Neural progenitor cell (in vitro differentiated cells): ENCODE results near the gene PCGF5. TPM values are rescaled to one million over a fixed set of nuclear protein-coding genes. Genes with fewer than 3 reads are reported as not detected.

Experiments
- DNase-seq: peaks from one replicate; pipeline ENCODE4 v3.0.0-alpha.2; 2016; ENCODE audit warnings: low spot score
- H2AFZ ChIP-seq: fragments of 200-600 bp; sonication (generic); replicated peaks from 2 replicates; pipeline ENCODE4 v1.6.1; 2016; ENCODE audit warnings: antibody characterized with exemption
- H3F3A ChIP-seq: fragments of 200-600 bp; sonication (generic); 2 replicates; pipeline ENCODE4 v1.6.1; 2016; ENCODE audit warnings: antibody characterized with exemption, low read depth
- H3K27ac ChIP-seq: fragments of 200-600 bp; sonication (generic); 2 replicates; pipeline ENCODE4 v1.5.1; 2016; ENCODE audit warnings: mild to moderate bottlenecking
- H3K27me3 ChIP-seq: fragments of 200-600 bp; sonication (generic); 2 replicates; pipeline ENCODE4 v1.6.1; 2016; ENCODE audit warnings: mild to moderate bottlenecking, moderate library complexity
- H3K36me3 ChIP-seq: fragments of 200-600 bp; sonication (generic); 2 replicates; pipeline ENCODE4 v1.5.1; 2016
- H3K4me1 ChIP-seq: fragments of 200-600 bp; sonication (generic); 2 replicates; pipeline ENCODE4 v1.6.1; 2016; ENCODE audit warnings: mixed run types
- H3K4me2 ChIP-seq: fragments of 200-600 bp; sonication (generic); 2 replicates; pipeline ENCODE4 v1.6.1; 2016
- H3K4me3 ChIP-seq: fragments of 200-600 bp; sonication (generic); 2 replicates; pipeline ENCODE4 v1.5.1; 2016
- H3K79me2 ChIP-seq: fragments of 200-600 bp; sonication (generic); 2 replicates; pipeline ENCODE4 v1.6.1; 2016; ENCODE audit warnings: low read depth
- H3K9ac ChIP-seq: fragments of 200-600 bp; sonication (generic); 2 replicates; pipeline ENCODE4 v1.6.1; 2016
- H3K9me3 ChIP-seq: fragments of 200-600 bp; sonication (generic); 2 replicates; pipeline ENCODE4 v1.5.1; 2016; ENCODE audit warnings: low read depth
- H4K20me1 ChIP-seq: fragments of 200-600 bp; sonication (generic); 2 replicates; pipeline ENCODE4 v1.6.1; 2016; ENCODE audit warnings: low read depth
- H3K27ac Mint-ChIP-seq: 3 replicates; pipeline ENCODE4 v1.8.0; 2021; ENCODE audit warnings: mixed read lengths
- H3K27me3 Mint-ChIP-seq: 2 replicates; pipeline ENCODE4 v1.8.0; 2022; ENCODE audit warnings: low read depth, mild to moderate bottlenecking, inconsistent platforms, moderate library complexity, mixed read lengths; ENCODE audit not compliant: insufficient read depth
- H3K36me3 Mint-ChIP-seq: 3 replicates; pipeline ENCODE4 v1.8.0; 2021; ENCODE audit warnings: mixed read lengths
- H3K4me1 Mint-ChIP-seq: 3 replicates; pipeline ENCODE4 v1.8.0; 2021; ENCODE audit warnings: mixed read lengths
- H3K4me3 Mint-ChIP-seq: 3 replicates; pipeline ENCODE4 v1.8.0; 2021; ENCODE audit warnings: mild to moderate bottlenecking, moderate library complexity, mixed read lengths
- H3K9me3 Mint-ChIP-seq: 3 replicates; pipeline ENCODE4 v1.8.0; 2020; ENCODE audit warnings: mixed read lengths
- CTCF ChIP-seq: fragments of 200-600 bp; sonication (generic); IDR thresholded peaks from 2 replicates; pipeline ENCODE4 v1.5.1; 2017; ENCODE audit warnings: antibody characterized with exemption, mild to moderate bottlenecking
- EZH2 ChIP-seq: fragments of 200-600 bp; sonication (generic); IDR thresholded peaks from 2 replicates; pipeline ENCODE4 v1.6.1; 2017; ENCODE audit warnings: antibody characterized with exemption, mild to moderate bottlenecking, moderate library complexity
- EZH2phosphoT487 ChIP-seq: fragments of 200-600 bp; sonication (generic); IDR thresholded peaks from 2 replicates; pipeline ENCODE4 v1.6.1; 2017; ENCODE audit warnings: antibody characterized with exemption
- total RNA-seq: library from RNA; depleted of rRNA; stranded (reverse); fragments of >200 nt; gene quantifications from 2 replicates; pipeline ENCODE4 v1.2.3, GENCODE V29; 2015; ENCODE audit warnings: low replicate concordance

PCGF5 gene
- total RNA-seq, 1 donor from 2014 or later: 6.1 TPM

- no peaks in the 10 kb centered on the region for H3K79me2 ChIP-seq
- Mint-ChIP-seq H3K4me1 (peaks cover 3% of the 10 kb centered on the region), H3K4me3 (no peak overlapping the region), H3K36me3 (no peaks in the 10 kb centered on the region), H3K27ac (no peak overlapping the region), H3K27me3 (no peaks in the 10 kb centered on the region), H3K9me3 (no peaks in the 10 kb centered on the region)
- no peaks in the 10 kb centered on the region for H3K9me3 ChIP-seq
- no peak overlapping the region for H3K4me2 ChIP-seq
- no peak for TF ChIP-seq EZH2
- TF ChIP-seq EZH2phosphoT487: no peak
- TF ChIP-seq CTCF: no peak
- H3K9ac ChIP-seq: no peak overlapping the region
- peaks cover 29% of the 10 kb centered on the region for H3K27me3 ChIP-seq
- H4K20me1 ChIP-seq: no peaks in the 10 kb centered on the region
- H3F3A ChIP-seq: no peaks in the 10 kb centered on the region
- H3K4me1 ChIP-seq: no peaks in the 10 kb centered on the region
- H3K4me3 ChIP-seq: no peak overlapping the region
- H2AFZ ChIP-seq: no peak overlapping the region
- no peak overlapping the region for H3K27ac ChIP-seq
- no peak for DNase-seq
- no peaks in the 10 kb centered on the region for H3K36me3 ChIP-seq
Measured at GRCh38 chr10:91210014-91210413, 10.4 kb upstream of the PCGF5 start.

- Histone ChIP-seq H3K4me2 (no peak overlapping the region), H3K79me2 (no peaks in the 10 kb centered on the region), H3K36me3 (no peaks in the 10 kb centered on the region), H3K27me3 (peaks cover 33% of the 10 kb centered on the region), H3K9ac (no peak overlapping the region), H3F3A (no peaks in the 10 kb centered on the region), H2AFZ (no peak overlapping the region), H4K20me1 (no peaks in the 10 kb centered on the region), H3K4me3 (no peak overlapping the region), H3K9me3 (no peaks in the 10 kb centered on the region), H3K27ac (no peak overlapping the region), H3K4me1 (no peaks in the 10 kb centered on the region)
- H3K36me3 Mint-ChIP-seq: no peaks in the 10 kb centered on the region
- H3K27ac Mint-ChIP-seq: no peak overlapping the region
- peaks cover 3% of the 10 kb centered on the region for H3K4me1 Mint-ChIP-seq
- H3K9me3 Mint-ChIP-seq: no peaks in the 10 kb centered on the region
- no peak for DNase-seq
- no peak overlapping the region for H3K4me3 Mint-ChIP-seq
- TF ChIP-seq EZH2phosphoT487: no peak
- no peak for TF ChIP-seq CTCF
- TF ChIP-seq EZH2: no peak
- no peaks in the 10 kb centered on the region for H3K27me3 Mint-ChIP-seq
Measured at GRCh38 chr10:91210435-91210834, 10.0 kb upstream of the PCGF5 start.

GRCh38 chr10:91211675-91212074 is 8.8 kb upstream of the PCGF5 start:
- Mint-ChIP-seq H3K27ac (no peak overlapping the region), H3K4me3 (no peak overlapping the region), H3K9me3 (no peaks in the 10 kb centered on the region), H3K36me3 (no peaks in the 10 kb centered on the region), H3K27me3 (no peaks in the 10 kb centered on the region), H3K4me1 (peaks cover 4% of the 10 kb centered on the region)
- Histone ChIP-seq H3K9ac (no peak overlapping the region), H3K79me2 (no peaks in the 10 kb centered on the region), H3K4me1 (no peaks in the 10 kb centered on the region), H3K4me3 (no peak overlapping the region), H3K4me2 (no peak overlapping the region), H2AFZ (no peak overlapping the region), H4K20me1 (no peaks in the 10 kb centered on the region), H3K27me3 (peaks cover 46% of the 10 kb centered on the region), H3K36me3 (no peaks in the 10 kb centered on the region), H3F3A (no peaks in the 10 kb centered on the region), H3K27ac (no peak overlapping the region), H3K9me3 (no peaks in the 10 kb centered on the region)
- TF ChIP-seq EZH2 (no peak), EZH2phosphoT487 (no peak), CTCF (no peak)
- no peak for DNase-seq

- Mint-ChIP-seq H3K9me3 (no peaks in the 10 kb centered on the region), H3K27me3 (peaks cover 8% of the 10 kb centered on the region), H3K4me3 (no peak overlapping the region), H3K4me1 (peaks cover 4% of the 10 kb centered on the region), H3K36me3 (no peaks in the 10 kb centered on the region), H3K27ac (no peak overlapping the region)
- Histone ChIP-seq H3K36me3 (no peaks in the 10 kb centered on the region), H3K4me1 (no peaks in the 10 kb centered on the region), H4K20me1 (peaks cover 3% of the 10 kb centered on the region), H3K9me3 (no peaks in the 10 kb centered on the region), H3K4me2 (no peak overlapping the region), H3K79me2 (no peaks in the 10 kb centered on the region), H3K27ac (no peak overlapping the region), H3K4me3 (no peak overlapping the region), H3F3A (no peaks in the 10 kb centered on the region), H3K9ac (no peak overlapping the region), H3K27me3 (peaks cover 77% of the 10 kb centered on the region), H2AFZ (no peak overlapping the region)
- DNase-seq: no peak
- TF ChIP-seq CTCF: no peak
Measured at GRCh38 chr10:91214911-91215310, 5.6 kb upstream of the PCGF5 start.
